ENCODE data around the gene AGPS. TPM values are rescaled to one million over a fixed set of nuclear protein-coding genes. Genes with fewer than 3 reads are reported as not detected.
A peak's percentile ranks its signal among the peaks of the same experiment; 100 is the strongest.

The AGPS gene
- total and polyA plus RNA-seq, 10 of the 15 experiments (the other 5 are each of a cell fraction or from before 2014, with no cell fraction given): 7.9 to 54.2 (median 38.7) TPM

DNA sequence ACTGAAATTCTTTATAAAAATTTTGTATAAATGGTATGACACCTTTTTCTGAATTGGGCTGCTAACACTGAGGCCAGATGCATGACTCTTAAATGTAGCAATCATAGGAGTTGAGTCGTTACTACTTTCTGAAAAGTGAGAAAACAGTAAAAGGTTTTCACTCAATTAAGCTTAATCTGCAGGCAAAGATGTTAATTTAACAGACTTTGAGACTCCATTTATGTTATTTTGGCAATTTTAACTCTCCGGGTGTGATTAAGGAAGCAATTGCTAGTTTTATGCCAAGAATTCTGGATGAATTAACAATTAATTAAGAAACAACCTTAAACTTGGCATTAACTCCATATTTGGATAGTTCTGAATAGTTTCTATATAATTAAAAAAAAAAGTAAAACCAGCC, 104.3 kb downstream of the AGPS start (continued):
- TF ChIP-seq, protein P1, sequence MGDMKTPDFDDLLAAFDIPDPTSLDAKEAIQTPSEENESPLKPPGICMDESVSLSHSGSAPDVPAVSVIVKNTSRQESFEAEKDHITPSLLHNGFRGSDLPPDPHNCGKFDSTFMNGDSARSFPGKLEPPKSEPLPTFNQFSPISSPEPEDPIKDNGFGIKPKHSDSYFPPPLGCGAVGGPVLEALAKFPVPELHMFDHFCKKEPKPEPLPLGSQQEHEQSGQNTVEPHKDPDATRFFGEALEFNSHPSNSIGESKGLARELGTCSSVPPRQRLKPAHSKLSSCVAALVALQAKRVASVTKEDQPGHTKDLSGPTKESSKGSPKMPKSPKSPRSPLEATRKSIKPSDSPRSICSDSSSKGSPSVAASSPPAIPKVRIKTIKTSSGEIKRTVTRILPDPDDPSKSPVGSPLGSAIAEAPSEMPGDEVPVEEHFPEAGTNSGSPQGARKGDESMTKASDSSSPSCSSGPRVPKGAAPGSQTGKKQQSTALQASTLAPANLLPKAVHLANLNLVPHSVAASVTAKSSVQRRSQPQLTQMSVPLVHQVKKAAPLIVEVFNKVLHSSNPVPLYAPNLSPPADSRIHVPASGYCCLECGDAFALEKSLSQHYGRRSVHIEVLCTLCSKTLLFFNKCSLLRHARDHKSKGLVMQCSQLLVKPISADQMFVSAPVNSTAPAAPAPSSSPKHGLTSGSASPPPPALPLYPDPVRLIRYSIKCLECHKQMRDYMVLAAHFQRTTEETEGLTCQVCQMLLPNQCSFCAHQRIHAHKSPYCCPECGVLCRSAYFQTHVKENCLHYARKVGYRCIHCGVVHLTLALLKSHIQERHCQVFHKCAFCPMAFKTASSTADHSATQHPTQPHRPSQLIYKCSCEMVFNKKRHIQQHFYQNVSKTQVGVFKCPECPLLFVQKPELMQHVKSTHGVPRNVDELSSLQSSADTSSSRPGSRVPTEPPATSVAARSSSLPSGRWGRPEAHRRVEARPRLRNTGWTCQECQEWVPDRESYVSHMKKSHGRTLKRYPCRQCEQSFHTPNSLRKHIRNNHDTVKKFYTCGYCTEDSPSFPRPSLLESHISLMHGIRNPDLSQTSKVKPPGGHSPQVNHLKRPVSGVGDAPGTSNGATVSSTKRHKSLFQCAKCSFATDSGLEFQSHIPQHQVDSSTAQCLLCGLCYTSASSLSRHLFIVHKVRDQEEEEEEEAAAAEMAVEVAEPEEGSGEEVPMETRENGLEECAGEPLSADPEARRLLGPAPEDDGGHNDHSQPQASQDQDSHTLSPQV (IDR thresholded peaks at IDR 0.05): no peak
- TF ChIP-seq, protein P2, sequence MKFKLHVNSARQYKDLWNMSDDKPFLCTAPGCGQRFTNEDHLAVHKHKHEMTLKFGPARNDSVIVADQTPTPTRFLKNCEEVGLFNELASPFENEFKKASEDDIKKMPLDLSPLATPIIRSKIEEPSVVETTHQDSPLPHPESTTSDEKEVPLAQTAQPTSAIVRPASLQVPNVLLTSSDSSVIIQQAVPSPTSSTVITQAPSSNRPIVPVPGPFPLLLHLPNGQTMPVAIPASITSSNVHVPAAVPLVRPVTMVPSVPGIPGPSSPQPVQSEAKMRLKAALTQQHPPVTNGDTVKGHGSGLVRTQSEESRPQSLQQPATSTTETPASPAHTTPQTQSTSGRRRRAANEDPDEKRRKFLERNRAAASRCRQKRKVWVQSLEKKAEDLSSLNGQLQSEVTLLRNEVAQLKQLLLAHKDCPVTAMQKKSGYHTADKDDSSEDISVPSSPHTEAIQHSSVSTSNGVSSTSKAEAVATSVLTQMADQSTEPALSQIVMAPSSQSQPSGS (IDR thresholded peaks at IDR 0.05; ENCODE audit: low read length): no peak

DNA sequence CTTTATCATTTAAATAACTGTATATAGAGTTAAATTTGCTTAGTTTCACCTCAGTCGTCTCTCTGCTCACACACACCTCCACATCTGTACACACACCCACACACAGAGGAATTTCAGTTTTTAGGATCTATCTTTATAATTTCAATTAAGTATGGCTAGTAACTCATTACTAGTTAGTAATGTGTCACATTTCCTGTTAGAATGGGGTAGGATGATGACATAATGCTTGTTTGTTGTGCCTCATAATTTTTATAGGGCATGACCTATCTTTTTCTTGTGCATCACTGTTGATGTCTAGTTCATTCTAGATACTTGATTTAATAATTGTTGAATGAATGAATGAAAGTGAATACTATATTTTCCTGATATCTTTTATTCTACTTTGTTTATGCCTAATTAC, 108.6 kb downstream of the AGPS start:
- RAD21 ChIA-PET (ENCODE audit: unreplicated experiment): no interaction called here
- POLR2A ChIA-PET: no interaction called here
- WGBS (ENCODE audit: insufficient coverage, insufficient replicate concordance, low lambda C conversion rate, missing lambda C conversion rate): 92% methylated on average over 1 of the region's 1 CpG
- CTCF ChIA-PET: no interaction called here
- Histone ChIP-seq H3K27me3 (replicated peaks in 1 of 2; ENCODE audit: control insufficient read depth in 2 of 2, insufficient read depth in 2 of 2, low read length in 1 of 2) (no peaks in the 10 kb centered on the region), H3K36me3 (ENCODE audit: control insufficient read depth in 2 of 2, insufficient read depth in 2 of 2, low read length in 1 of 2) (no peaks in the 10 kb centered on the region), H3K79me2 (ENCODE audit: control insufficient read depth, insufficient read depth, low read length) (no peaks in the 10 kb centered on the region), H3K9ac (ENCODE audit: control insufficient read depth, insufficient read depth, low read length) (no peak overlapping the region), H3K4me2 (ENCODE audit: control insufficient read depth, insufficient read depth) (no peak overlapping the region), H3K4me1 (ENCODE audit: control insufficient read depth, insufficient read depth, low read length) (no peaks in the 10 kb centered on the region), H3K4me3 (no peak overlapping the region), H4K20me1 (ENCODE audit: control insufficient read depth, insufficient read depth) (no peaks in the 10 kb centered on the region), H3K9me3 (replicated peaks; ENCODE audit: control insufficient read depth, insufficient read depth, low read length) (no peaks in the 10 kb centered on the region), H3K27ac (ENCODE audit: control insufficient read depth, insufficient read depth) (no peak overlapping the region), H2AFZ (ENCODE audit: control insufficient read depth, low read depth, low read length) (no peak overlapping the region)
- FAIRE-seq: no peak
- no TSS peak for BruUV-seq (replicated peaks)
- in situ Hi-C loops (cut with MboI) (no loop called here), intact Hi-C loops (cut with micrococcal nuclease; ENCODE audit: unreplicated experiment) (no loop called here)
- peak; percentile 63 for ATAC-seq
- DNase-seq (ENCODE audit: low read depth, low spot score): no peak
- SMC1A ChIA-PET (ENCODE audit: uncharacterized antibody, unreplicated experiment): interaction anchor here (1.5 kb wide), 1 partner anchor 11 kb away, joined by 4 read pairs; no protein-coding TSS in a partner anchor
- TF ChIP-seq CREB1 (IDR thresholded peaks at IDR 0.05; ENCODE audit: low read depth) (0 out of 2 replicates have a peak, but pooled peaks have one; percentile 29), POLR2AphosphoS5 (IDR thresholded peaks at IDR 0.05; ENCODE audit: low read length) (no peak), RAD51 (IDR thresholded peaks at IDR 0.05) (no peak), SMARCA5 (IDR thresholded peaks at IDR 0.05) (no peak), JUNB (IDR thresholded peaks at IDR 0.05) (no peak), ATF7 (IDR thresholded peaks at IDR 0.05; ENCODE audit: low read depth) (peak; percentile 74), PML (IDR thresholded peaks at IDR 0.05; ENCODE audit: low read length) (no peak)
- TF ChIP-seq, protein P3, sequence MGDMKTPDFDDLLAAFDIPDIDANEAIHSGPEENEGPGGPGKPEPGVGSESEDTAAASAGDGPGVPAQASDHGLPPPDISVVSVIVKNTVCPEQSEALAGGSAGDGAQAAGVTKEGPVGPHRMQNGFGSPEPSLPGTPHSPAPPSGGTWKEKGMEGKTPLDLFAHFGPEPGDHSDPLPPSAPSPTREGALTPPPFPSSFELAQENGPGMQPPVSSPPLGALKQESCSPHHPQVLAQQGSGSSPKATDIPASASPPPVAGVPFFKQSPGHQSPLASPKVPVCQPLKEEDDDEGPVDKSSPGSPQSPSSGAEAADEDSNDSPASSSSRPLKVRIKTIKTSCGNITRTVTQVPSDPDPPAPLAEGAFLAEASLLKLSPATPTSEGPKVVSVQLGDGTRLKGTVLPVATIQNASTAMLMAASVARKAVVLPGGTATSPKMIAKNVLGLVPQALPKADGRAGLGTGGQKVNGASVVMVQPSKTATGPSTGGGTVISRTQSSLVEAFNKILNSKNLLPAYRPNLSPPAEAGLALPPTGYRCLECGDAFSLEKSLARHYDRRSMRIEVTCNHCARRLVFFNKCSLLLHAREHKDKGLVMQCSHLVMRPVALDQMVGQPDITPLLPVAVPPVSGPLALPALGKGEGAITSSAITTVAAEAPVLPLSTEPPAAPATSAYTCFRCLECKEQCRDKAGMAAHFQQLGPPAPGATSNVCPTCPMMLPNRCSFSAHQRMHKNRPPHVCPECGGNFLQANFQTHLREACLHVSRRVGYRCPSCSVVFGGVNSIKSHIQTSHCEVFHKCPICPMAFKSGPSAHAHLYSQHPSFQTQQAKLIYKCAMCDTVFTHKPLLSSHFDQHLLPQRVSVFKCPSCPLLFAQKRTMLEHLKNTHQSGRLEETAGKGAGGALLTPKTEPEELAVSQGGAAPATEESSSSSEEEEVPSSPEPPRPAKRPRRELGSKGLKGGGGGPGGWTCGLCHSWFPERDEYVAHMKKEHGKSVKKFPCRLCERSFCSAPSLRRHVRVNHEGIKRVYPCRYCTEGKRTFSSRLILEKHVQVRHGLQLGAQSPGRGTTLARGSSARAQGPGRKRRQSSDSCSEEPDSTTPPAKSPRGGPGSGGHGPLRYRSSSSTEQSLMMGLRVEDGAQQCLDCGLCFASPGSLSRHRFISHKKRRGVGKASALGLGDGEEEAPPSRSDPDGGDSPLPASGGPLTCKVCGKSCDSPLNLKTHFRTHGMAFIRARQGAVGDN (IDR thresholded peaks at IDR 0.05): no peak
- TF ChIP-seq, protein P2 (IDR thresholded peaks at IDR 0.05; ENCODE audit: low read length): no peak
